ENCODE data around the gene CTCFL. TPM values are rescaled to one million over a fixed set of nuclear protein-coding genes. Genes with fewer than 3 reads are reported as not detected.
A peak's percentile ranks its signal among the peaks of the same experiment; 100 is the strongest.

The CTCFL gene
- total and polyA plus RNA-seq, 7 donors: 0.36 TPM; not detected in 6

DNA sequence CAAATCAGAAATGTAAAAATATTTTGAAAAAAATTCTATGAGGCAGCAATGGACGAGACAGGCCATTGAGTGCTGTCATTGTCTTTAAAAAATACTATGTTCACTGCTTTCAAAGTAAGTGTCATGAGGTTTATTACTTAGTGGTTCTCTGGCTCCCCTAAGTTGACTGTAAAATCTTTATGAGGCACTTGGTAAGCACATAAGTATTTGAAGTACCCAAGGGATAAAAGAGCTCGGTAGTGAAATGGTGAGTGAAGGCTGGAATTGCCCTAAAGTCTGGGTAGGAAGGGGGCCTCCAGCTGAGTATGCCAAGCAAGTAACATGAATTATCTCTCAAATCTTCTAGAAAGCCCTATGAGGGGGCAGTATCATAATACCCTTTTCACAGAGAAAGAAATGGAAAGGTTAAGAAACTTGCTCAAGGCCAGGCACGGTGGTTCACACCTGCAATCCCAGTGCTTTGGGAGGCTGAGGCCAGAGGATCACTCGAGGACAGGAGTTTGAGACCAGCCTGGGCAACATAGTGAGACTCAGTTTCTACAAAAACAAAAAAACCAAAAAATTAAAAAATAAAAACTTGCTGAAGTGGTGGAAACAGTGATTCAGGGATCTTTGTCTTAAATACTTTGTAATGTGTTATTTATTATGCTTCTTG lies 5.5 kb upstream of the CTCFL start:
- no peak overlapping the region for H3K27ac ChIP-seq
- no peaks in the 10 kb centered on the region for H3K9me3 ChIP-seq
- TF ChIP-seq POLR2AphosphoS5 (IDR thresholded peaks at IDR 0.05) (peak in 1 of 4 donors; percentile 9), EP300 (IDR thresholded peaks at IDR 0.05) (no peak), POLR2A (IDR thresholded peaks at IDR 0.05) (no peak)
- TF ChIP-seq, protein P1, sequence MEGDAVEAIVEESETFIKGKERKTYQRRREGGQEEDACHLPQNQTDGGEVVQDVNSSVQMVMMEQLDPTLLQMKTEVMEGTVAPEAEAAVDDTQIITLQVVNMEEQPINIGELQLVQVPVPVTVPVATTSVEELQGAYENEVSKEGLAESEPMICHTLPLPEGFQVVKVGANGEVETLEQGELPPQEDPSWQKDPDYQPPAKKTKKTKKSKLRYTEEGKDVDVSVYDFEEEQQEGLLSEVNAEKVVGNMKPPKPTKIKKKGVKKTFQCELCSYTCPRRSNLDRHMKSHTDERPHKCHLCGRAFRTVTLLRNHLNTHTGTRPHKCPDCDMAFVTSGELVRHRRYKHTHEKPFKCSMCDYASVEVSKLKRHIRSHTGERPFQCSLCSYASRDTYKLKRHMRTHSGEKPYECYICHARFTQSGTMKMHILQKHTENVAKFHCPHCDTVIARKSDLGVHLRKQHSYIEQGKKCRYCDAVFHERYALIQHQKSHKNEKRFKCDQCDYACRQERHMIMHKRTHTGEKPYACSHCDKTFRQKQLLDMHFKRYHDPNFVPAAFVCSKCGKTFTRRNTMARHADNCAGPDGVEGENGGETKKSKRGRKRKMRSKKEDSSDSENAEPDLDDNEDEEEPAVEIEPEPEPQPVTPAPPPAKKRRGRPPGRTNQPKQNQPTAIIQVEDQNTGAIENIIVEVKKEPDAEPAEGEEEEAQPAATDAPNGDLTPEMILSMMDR (IDR thresholded peaks at IDR 0.05): no peak
- DNase-seq: no peak
- H3K4me1 ChIP-seq: peaks cover 0 to 13% (median 8%) of the 10 kb centered on the region in 4 donors
- intact Hi-C loops (cut with DNase I): no loop called here
- H3K36me3 ChIP-seq: no peaks in the 10 kb centered on the region
- WGBS, 2 donors: 19 to 63% methylated on average over 4 of the region's 4 CpGs
- peaks cover 0 to 14% (median under 1%) of the 10 kb centered on the region in 3 donors for H3K27me3 ChIP-seq
- H3K4me3 ChIP-seq: no peak overlapping the region

DNA sequence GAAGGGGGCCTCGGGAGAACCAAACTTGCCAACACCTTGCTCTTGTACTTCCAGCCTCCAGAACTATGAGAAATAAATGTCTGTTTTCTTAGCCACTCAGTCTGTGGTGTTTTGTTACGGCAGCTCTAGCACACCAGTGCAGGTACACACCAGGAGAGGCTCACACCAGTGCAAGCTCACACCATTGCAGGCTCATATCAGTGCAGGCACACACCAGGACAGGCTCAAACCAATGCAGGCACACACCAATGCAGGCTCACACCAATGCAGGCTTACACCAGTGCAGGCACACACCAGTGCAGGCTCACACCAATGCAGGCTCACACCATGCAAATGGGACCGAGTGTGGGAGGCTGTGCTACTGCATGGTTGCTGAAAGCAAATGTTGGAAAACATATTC lies 4.9 kb upstream of the CTCFL start:
- H3K36me3 ChIP-seq: no peaks in the 10 kb centered on the region
- H3K27ac ChIP-seq: no peak overlapping the region
- no peak overlapping the region for H3K4me3 ChIP-seq
- no peak for DNase-seq
- 70 to 79% methylated on average over 3 of the region's 3 CpGs for WGBS, 2 donors
- H3K4me1 ChIP-seq: peaks cover 0 to 13% (median 8%) of the 10 kb centered on the region in 4 donors
- intact Hi-C loops (cut with DNase I): no loop called here
- peaks cover 0 to 18% (median 0%) of the 10 kb centered on the region in 3 donors for H3K27me3 ChIP-seq
- TF ChIP-seq, protein P1 (IDR thresholded peaks at IDR 0.05): no peak
- TF ChIP-seq POLR2AphosphoS5 (IDR thresholded peaks at IDR 0.05) (no peak), EP300 (IDR thresholded peaks at IDR 0.05) (no peak)
- no peaks in the 10 kb centered on the region for H3K9me3 ChIP-seq

DNA sequence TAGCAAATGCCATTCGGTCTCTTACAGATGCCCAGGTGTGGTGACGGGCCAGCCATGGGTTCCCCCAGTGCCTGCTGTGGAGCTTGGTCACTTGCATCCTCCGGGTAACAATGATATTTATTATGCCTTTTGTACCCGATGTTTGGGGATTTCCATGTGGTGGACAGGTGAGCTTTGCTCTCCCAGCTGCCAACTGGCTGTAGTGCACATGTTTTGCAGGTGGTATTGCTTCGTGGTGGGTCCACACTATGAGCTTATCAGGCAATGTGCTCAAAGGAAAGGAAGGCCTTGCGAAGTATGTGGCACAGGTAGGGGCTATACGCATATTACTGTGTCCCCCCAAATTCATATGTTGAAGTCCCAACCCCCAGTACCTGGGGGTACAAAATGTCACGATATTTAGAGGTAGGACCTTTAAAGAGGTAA lies 4.2 kb upstream of the CTCFL start:
- WGBS, 2 donors: 76 to 86% methylated on average over 8 of the region's 8 CpGs
- intact Hi-C loops (cut with DNase I): no loop called here
- no peak for DNase-seq
- Histone ChIP-seq H3K27ac (no peak overlapping the region), H3K36me3 (no peaks in the 10 kb centered on the region), H3K4me1 (peaks cover 0 to 13% (median 8%) of the 10 kb centered on the region in 4 donors), H3K4me3 (no peak overlapping the region), H3K9me3 (no peaks in the 10 kb centered on the region), H3K27me3 (peaks cover 0 to 21% (median 0%) of the 10 kb centered on the region in 3 donors)
- TF ChIP-seq EP300 (IDR thresholded peaks at IDR 0.05) (no peak), POLR2A (IDR thresholded peaks at IDR 0.05) (no peak), POLR2AphosphoS5 (IDR thresholded peaks at IDR 0.05) (no peak)
- TF ChIP-seq, protein P1 (IDR thresholded peaks at IDR 0.05): no peak

DNA sequence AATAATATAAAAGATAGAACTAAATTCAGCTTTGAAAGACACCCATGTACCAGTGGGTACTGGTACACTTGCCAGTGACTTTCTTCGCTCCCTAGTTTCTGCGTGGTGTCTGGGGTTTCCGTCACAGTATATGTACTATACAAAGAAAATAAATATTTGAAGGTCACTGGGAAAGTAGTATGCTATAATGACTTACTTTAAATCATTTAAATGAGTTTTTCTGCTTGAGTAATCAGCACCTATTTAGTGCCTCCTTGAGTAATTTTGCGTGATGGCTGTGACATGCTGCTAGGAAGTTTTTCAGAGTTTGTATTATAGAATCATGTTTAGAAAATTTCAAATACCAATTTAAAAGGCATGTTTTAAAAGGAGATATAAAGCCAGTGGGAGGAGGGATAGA lies 3.2 kb upstream of the CTCFL start:
- 68 to 95% methylated on average over 4 of the region's 4 CpGs for WGBS, 2 donors
- H3K36me3 ChIP-seq: no peaks in the 10 kb centered on the region
- no peak for DNase-seq
- no peak overlapping the region for H3K27ac ChIP-seq
- peaks cover 0 to 21% (median 0%) of the 10 kb centered on the region in 3 donors for H3K27me3 ChIP-seq
- H3K4me3 ChIP-seq: no peak overlapping the region
- intact Hi-C loops (cut with DNase I): no loop called here
- peaks cover 0 to 13% (median 8%) of the 10 kb centered on the region in 4 donors for H3K4me1 ChIP-seq
- H3K9me3 ChIP-seq: no peaks in the 10 kb centered on the region
- TF ChIP-seq, protein P1 (IDR thresholded peaks at IDR 0.05): no peak
- TF ChIP-seq POLR2AphosphoS5 (IDR thresholded peaks at IDR 0.05): no peak
- no peak for TF ChIP-seq POLR2A (IDR thresholded peaks at IDR 0.05)
- no peak for TF ChIP-seq EP300 (IDR thresholded peaks at IDR 0.05)

Data from sigmoid colon (tissue), 7 donors.